HepG2 (cell line): ENCODE data around the gene ACVR2A. TPM values are rescaled to one million over a fixed set of nuclear protein-coding genes. Genes with fewer than 3 reads are reported as not detected.

Experiments
- ARID5B ChIP-seq: IDR thresholded peaks from 2 replicates; pipeline ENCODE4 v1.4.0; 2020; ENCODE audit warnings: mild to moderate bottlenecking, missing genetic modification reagents
- ARNT2 ChIP-seq: sonication (generic); formaldehyde crosslinking; IDR thresholded peaks from 2 replicates; pipeline ENCODE4 v1.8.0; 2022; ENCODE audit warnings: mild to moderate bottlenecking, low read depth, missing genetic modification reagents, moderate library complexity
- ATF2 ChIP-seq: sonication (generic); formaldehyde crosslinking; IDR thresholded peaks from 2 replicates; pipeline ENCODE4 v1.4.0; 2020; ENCODE audit warnings: missing genetic modification reagents
- HNF4G ChIP-seq, 2 experiments: sonication (generic) in 1 of 2; formaldehyde crosslinking in 1 of 2; IDR thresholded peaks; 2 replicates each; pipeline versions ENCODE4 v1.4.0 to v1.6.1; 2011 to 2020; ENCODE audit warnings: borderline replicate concordance in 2 of 2, low read depth in 2 of 2, mild to moderate bottlenecking in 2 of 2, low read length in 1 of 2, missing genetic modification reagents in 1 of 2, moderate library complexity in 1 of 2
- MAX ChIP-seq: IDR thresholded peaks from 2 replicates; pipeline ENCODE4 v1.6.1; 2012; ENCODE audit warnings: inconsistent platforms
- MIER2 ChIP-seq: IDR thresholded peaks from 2 replicates; pipeline ENCODE4 v1.6.1; 2016; ENCODE audit warnings: missing biosample characterization, missing genetic modification reagents
- MTERF4 ChIP-seq: sonication (generic); formaldehyde crosslinking; IDR thresholded peaks from 2 replicates; pipeline ENCODE4 v1.8.0; 2023; ENCODE audit warnings: mild to moderate bottlenecking, missing genetic modification reagents
- MTF1 ChIP-seq: sonication (generic); formaldehyde crosslinking; IDR thresholded peaks from 2 replicates; pipeline ENCODE4 v1.5.0; 2020; ENCODE audit warnings: missing genetic modification reagents
- NR3C1 ChIP-seq: sonication (generic); formaldehyde crosslinking; IDR thresholded peaks from 2 replicates; pipeline ENCODE4 v1.4.0; 2020; ENCODE audit warnings: missing genetic modification reagents
- PAF1 ChIP-seq: IDR thresholded peaks from 2 replicates; pipeline ENCODE4 v1.6.1; 2016; ENCODE audit warnings: missing genetic modification reagents, missing compliant biosample characterization
- PLSCR1 ChIP-seq: sonication (generic); formaldehyde crosslinking; IDR thresholded peaks from 2 replicates; pipeline ENCODE4 v1.5.0; 2020; ENCODE audit warnings: missing genetic modification reagents, mild to moderate bottlenecking, borderline replicate concordance
- RFX5 ChIP-seq: IDR thresholded peaks from 2 replicates; pipeline ENCODE4 v1.6.1; 2011; ENCODE audit warnings: low read depth, low read length, improper control_type of control experiment
- SETDB1 ChIP-seq: sonication (generic); formaldehyde crosslinking; IDR thresholded peaks from 2 replicates; pipeline ENCODE4 v1.5.1; 2020; ENCODE audit warnings: missing genetic modification reagents, mild to moderate bottlenecking, borderline replicate concordance
- SMC3 ChIP-seq: IDR thresholded peaks from 2 replicates; pipeline ENCODE4 v1.6.1; 2011; ENCODE audit warnings: low read length, improper control_type of control experiment
- SRSF1 ChIP-seq: fragments of 200-400 bp; formaldehyde crosslinking; optimal IDR thresholded peaks from 2 replicates; pipeline ENCODE3; 2017; ENCODE audit warnings: mild to moderate bottlenecking, low read depth, low read length, moderate library complexity
- ZFP36L2 ChIP-seq: sonication (generic); formaldehyde crosslinking; IDR thresholded peaks from 2 replicates; pipeline ENCODE4 v1.4.0; 2020; ENCODE audit warnings: missing genetic modification reagents
- ZKSCAN1 ChIP-seq: fragments of 150-350 bp; IDR thresholded peaks from 2 replicates; pipeline ENCODE4 v1.6.1; 2014; ENCODE audit warnings: low read length
- ZNF251 ChIP-seq: sonication (generic); formaldehyde crosslinking; IDR thresholded peaks from 2 replicates; pipeline ENCODE4 v1.9.0; 2021; ENCODE audit warnings: mild to moderate bottlenecking, missing genetic modification reagents
- ZUFSP ChIP-seq: sonication (generic); formaldehyde crosslinking; IDR thresholded peaks from 2 replicates; pipeline ENCODE4 v1.9.0; 2021; ENCODE audit warnings: missing genetic modification reagents, mild to moderate bottlenecking, borderline replicate concordance
- polyA plus RNA-seq, 8 experiments: library from polyadenylated mRNA; depleted of rRNA in 3 of 8; stranded (reverse) in 7 of 8; unstranded in 1 of 8; fragments of >200 nt; fragmentation: Illumina TruSeq in 4 of 8; extraction: Trizol in 4 of 8; gene quantifications; 2 replicates each; pipeline versions ENCODE4 v1.2.1 to v1.2.3, GENCODE V29; 2011 to 2016; ENCODE audit warnings: low read depth in 4 of 8, missing spikeins in 1 of 8, mixed read lengths in 1 of 8; ENCODE audit not compliant: insufficient read depth in 1 of 8
- total RNA-seq, 5 experiments: library from RNA; depleted of rRNA; stranded (reverse); fragments of >200 nt; fragmentation: Illumina TruSeq; extraction: Trizol; gene quantifications; 2 replicates each; pipeline ENCODE4 v1.2.3, GENCODE V29; 2016; ENCODE audit warnings: low read depth in 1 of 5

The ACVR2A gene
- total and polyA plus RNA-seq, 2 of the 13 experiments (the other 11 are each of a cell fraction or from before 2014, with no cell fraction given), result 8.3 to 18.0 TPM

GRCh38 chr2:147843864-147844696 is 749 bp upstream of the ACVR2A start (continued):
- peak; percentile 64; the same call in 1 of the 2 replicates for TF ChIP-seq ARID5B (CRISPR knock-in tag)
- TF ChIP-seq MTF1 (CRISPR knock-in tag), result 0 out of 2 replicates have a peak, but pooled peaks have one; percentile 74
- no peak for TF ChIP-seq NR3C1 (CRISPR knock-in tag)
- TF ChIP-seq ZUFSP, result no peak
- TF ChIP-seq PAF1, result no peak
- TF ChIP-seq PLSCR1 (CRISPR knock-in tag), result no peak
- TF ChIP-seq RFX5, result no peak
- no peak for TF ChIP-seq SMC3
- TF ChIP-seq SRSF1, result no peak
- TF ChIP-seq MAX, result peak; percentile 80
- TF ChIP-seq ZKSCAN1, result no peak
- TF ChIP-seq ZFP36L2 (CRISPR knock-in tag), result no peak
- TF ChIP-seq HNF4G (IDR thresholded peaks at IDR 0.05; ENCODE audit: borderline replicate concordance, low read depth, low read length), result no peak
- peak; percentile 16; the same call in 1 of the 2 replicates for TF ChIP-seq HNF4G (CRISPR knock-in tag; IDR thresholded peaks at IDR 0.05; ENCODE audit: borderline replicate concordance, low read depth)
- peak; percentile 58; the same call in 1 of the 2 replicates for TF ChIP-seq ATF2 (CRISPR knock-in tag)
- no peak for TF ChIP-seq ZNF251 (CRISPR knock-in tag)
- TF ChIP-seq ARNT2 (CRISPR knock-in tag), result peak; percentile 96
- TF ChIP-seq MTERF4 (CRISPR knock-in tag), result peak; percentile 16; the same call in 1 of the 2 replicates
- no peak for TF ChIP-seq MIER2 (CRISPR knock-in tag)
- no peak for TF ChIP-seq SETDB1 (CRISPR knock-in tag)
